ENCODE data around the gene KLHL12.

The KLHL12 gene

DNA sequence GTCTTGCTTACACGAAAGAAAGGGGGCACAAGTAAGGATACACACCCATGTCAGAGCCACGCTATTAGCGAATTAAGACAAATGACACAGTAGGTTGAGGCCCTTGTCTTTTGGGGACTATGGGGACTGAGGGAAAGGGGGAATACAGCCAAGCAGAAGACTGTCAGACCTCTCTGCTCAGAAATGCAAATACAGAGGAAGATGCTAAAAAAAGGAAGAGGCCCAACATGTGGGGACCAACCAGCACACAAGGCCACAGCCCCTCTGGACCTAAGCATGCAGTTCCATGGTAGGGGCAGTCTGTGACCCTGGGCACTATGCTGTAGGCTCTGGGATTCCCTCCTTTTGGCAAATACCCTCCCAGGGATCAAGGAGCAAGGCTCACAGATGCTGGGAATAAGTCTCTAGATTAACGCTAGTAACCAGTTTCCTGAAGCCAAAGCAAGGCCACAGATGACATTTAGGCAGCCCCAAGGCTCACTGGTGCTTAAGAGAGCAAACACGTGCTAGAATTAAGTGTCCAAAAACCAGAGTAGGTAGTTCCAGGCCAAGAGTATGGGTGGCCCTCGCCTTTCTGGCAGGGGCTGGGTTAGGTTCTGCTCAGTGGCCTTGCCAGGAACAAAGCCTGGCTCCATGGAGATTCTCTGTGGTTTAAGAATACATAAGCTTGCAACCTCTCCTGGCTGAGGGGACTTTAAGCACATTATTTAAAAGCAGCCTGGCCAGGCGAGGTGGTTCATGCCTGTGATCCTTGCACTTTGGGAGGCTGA lies 76.3 kb downstream of the KLHL12 start:
- Histone ChIP-seq H3K79me2 (no peaks in the 10 kb centered on the region), H3K4me1 (no peaks in the 10 kb centered on the region), H3K36me3 (ENCODE audit: control insufficient read depth, insufficient read depth, low read length) (no peaks in the 10 kb centered on the region), H3K4me3 (ENCODE audit: low read depth, low read length) (no peak overlapping the region), H3K27ac (no peak overlapping the region), H3K9ac (no peak overlapping the region), H3K4me2 (ENCODE audit: low read length) (no peak overlapping the region), H2AFZ (no peak overlapping the region), H3K9me3 (ENCODE audit: control insufficient read depth, low read length) (no peaks in the 10 kb centered on the region), H3K27me3 (ENCODE audit: control insufficient read depth, insufficient read depth, low read length) (no peaks in the 10 kb centered on the region)
- TF ChIP-seq, protein P1, sequence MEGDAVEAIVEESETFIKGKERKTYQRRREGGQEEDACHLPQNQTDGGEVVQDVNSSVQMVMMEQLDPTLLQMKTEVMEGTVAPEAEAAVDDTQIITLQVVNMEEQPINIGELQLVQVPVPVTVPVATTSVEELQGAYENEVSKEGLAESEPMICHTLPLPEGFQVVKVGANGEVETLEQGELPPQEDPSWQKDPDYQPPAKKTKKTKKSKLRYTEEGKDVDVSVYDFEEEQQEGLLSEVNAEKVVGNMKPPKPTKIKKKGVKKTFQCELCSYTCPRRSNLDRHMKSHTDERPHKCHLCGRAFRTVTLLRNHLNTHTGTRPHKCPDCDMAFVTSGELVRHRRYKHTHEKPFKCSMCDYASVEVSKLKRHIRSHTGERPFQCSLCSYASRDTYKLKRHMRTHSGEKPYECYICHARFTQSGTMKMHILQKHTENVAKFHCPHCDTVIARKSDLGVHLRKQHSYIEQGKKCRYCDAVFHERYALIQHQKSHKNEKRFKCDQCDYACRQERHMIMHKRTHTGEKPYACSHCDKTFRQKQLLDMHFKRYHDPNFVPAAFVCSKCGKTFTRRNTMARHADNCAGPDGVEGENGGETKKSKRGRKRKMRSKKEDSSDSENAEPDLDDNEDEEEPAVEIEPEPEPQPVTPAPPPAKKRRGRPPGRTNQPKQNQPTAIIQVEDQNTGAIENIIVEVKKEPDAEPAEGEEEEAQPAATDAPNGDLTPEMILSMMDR (IDR thresholded peaks at IDR 0.05) = no peak

DNA sequence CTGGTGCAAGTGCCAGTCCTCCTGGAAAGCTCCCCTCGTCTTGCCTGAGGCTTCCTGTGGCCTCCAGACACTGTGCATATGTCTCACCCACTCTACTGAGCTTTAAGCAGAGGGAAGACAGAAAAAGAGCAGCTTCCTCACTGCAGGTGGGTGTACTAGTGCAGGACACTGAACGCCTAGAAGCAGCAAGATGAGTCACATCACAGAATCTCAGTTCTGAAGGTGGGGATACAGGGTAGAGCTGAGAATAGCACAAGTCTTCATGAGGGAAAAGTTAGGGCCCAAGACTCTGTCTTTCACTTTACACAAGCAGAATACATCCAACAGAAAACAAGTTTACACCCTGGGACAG lies 78.9 kb downstream of the KLHL12 start:
- no peak overlapping the region for H3K4me3 ChIP-seq (ENCODE audit: low read depth, low read length)
- no peaks in the 10 kb centered on the region for H3K36me3 ChIP-seq (ENCODE audit: control insufficient read depth, insufficient read depth, low read length)
- H3K4me1 ChIP-seq = no peaks in the 10 kb centered on the region
- H3K4me2 ChIP-seq (ENCODE audit: low read length) = no peak overlapping the region
- H3K9ac ChIP-seq = no peak overlapping the region
- TF ChIP-seq, protein P1 (IDR thresholded peaks at IDR 0.05) = no peak
- H3K79me2 ChIP-seq = no peaks in the 10 kb centered on the region
- H2AFZ ChIP-seq = no peak overlapping the region
- no peak overlapping the region for H3K27ac ChIP-seq
- no peaks in the 10 kb centered on the region for H3K27me3 ChIP-seq (ENCODE audit: control insufficient read depth, insufficient read depth, low read length)
- H3K9me3 ChIP-seq (ENCODE audit: control insufficient read depth, low read length) = no peaks in the 10 kb centered on the region

DNA sequence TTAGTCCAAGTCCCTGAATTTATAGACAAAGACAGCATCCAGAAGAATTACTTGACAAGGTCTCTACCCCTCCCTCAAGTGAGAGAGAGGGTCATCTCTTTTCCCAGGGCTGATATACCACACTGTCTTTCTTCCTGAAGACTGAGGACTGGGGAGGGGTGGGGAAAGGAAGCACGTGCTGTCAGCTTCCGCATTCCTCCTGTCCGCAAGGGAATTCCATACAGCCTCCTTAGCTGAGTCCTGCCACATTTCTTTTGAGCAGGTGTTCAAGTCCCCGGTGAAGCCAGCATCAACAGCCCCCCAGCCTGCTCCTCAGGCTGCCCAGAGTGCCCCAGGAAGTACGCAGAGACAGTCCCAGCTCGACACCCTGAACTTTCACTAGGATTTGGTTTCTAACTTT lies 82.1 kb downstream of the KLHL12 start:
- H3K27ac ChIP-seq = no peak overlapping the region
- H3K9me3 ChIP-seq (ENCODE audit: control insufficient read depth, low read length) = no peaks in the 10 kb centered on the region
- no peak overlapping the region for H3K9ac ChIP-seq
- TF ChIP-seq, protein P1 (IDR thresholded peaks at IDR 0.05) = no peak
- no peaks in the 10 kb centered on the region for H3K4me1 ChIP-seq
- no peak overlapping the region for H3K4me3 ChIP-seq (ENCODE audit: low read depth, low read length)
- no peaks in the 10 kb centered on the region for H3K79me2 ChIP-seq
- no peak overlapping the region for H2AFZ ChIP-seq
- no peaks in the 10 kb centered on the region for H3K36me3 ChIP-seq (ENCODE audit: control insufficient read depth, insufficient read depth, low read length)
- H3K27me3 ChIP-seq (ENCODE audit: control insufficient read depth, insufficient read depth, low read length) = no peaks in the 10 kb centered on the region
- H3K4me2 ChIP-seq (ENCODE audit: low read length) = no peak overlapping the region

DNA sequence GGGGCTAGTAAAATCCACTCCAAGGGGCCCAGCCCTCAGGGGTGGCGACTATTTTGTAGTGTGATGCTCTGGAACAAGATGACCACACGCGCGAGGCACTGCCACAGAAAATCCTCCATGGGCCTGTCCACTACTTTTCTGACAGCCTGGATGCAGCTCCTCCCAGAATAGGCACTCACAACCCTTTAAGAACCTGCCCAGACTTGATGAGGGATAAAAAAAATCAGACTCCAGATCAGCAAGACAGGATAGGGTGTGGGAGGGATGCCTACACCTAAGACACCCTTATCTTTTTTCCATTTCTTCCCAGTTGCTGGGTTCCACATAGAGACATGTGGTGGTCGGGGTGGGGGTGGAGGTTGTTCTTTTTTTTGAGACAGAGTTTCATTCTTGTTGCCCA lies 82.8 kb downstream of the KLHL12 start:
- Histone ChIP-seq H3K36me3 (ENCODE audit: control insufficient read depth, insufficient read depth, low read length) (no peaks in the 10 kb centered on the region), H3K4me1 (no peaks in the 10 kb centered on the region), H3K4me3 (ENCODE audit: low read depth, low read length) (no peak overlapping the region), H3K9ac (no peak overlapping the region), H2AFZ (no peak overlapping the region), H3K27me3 (ENCODE audit: control insufficient read depth, insufficient read depth, low read length) (no peaks in the 10 kb centered on the region), H3K79me2 (no peaks in the 10 kb centered on the region), H3K9me3 (ENCODE audit: control insufficient read depth, low read length) (no peaks in the 10 kb centered on the region), H3K4me2 (ENCODE audit: low read length) (no peak overlapping the region), H3K27ac (no peak overlapping the region)
- TF ChIP-seq, protein P1 (IDR thresholded peaks at IDR 0.05) = no peak

DNA sequence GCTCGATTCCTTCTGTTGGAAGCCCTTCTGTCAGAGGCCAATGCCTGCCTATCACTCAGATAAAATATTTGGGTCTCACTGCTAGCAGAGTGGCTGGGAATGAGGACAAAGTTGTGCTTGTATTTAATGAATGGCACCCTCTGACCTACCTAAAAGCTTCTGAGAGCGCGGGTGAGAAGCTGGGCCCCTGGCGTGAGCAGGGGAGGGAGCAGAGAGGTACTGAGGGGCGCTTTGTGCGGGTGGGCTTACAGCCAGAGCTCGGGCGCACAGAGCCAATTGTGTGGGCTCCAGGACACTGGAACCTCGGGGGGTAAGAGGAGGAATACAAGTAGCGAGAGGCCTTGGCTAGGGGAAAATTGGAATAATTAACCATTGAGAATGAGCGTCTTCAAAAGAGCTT lies 84.0 kb downstream of the KLHL12 start:
- Histone ChIP-seq H3K4me3 (ENCODE audit: low read depth, low read length) (no peak overlapping the region), H3K4me2 (ENCODE audit: low read length) (no peak overlapping the region), H3K79me2 (no peaks in the 10 kb centered on the region), H3K9ac (no peak overlapping the region), H3K36me3 (ENCODE audit: control insufficient read depth, insufficient read depth, low read length) (no peaks in the 10 kb centered on the region), H3K27me3 (ENCODE audit: control insufficient read depth, insufficient read depth, low read length) (no peaks in the 10 kb centered on the region), H3K9me3 (ENCODE audit: control insufficient read depth, low read length) (no peaks in the 10 kb centered on the region), H3K4me1 (no peaks in the 10 kb centered on the region), H2AFZ (no peak overlapping the region), H3K27ac (no peak overlapping the region)
- TF ChIP-seq, protein P1 (IDR thresholded peaks at IDR 0.05) = no peak

All from parathyroid adenoma (tissue), 2 donors.